Measurements from ENCODE around the gene CCNO. TPM values are rescaled to one million over a fixed set of nuclear protein-coding genes. Genes with fewer than 3 reads are reported as not detected.

The CCNO gene
- polyA plus RNA-seq (2011; rRNA removed), result not detected in 2 replicates
- not detected in 2 replicates for polyA minus RNA-seq (2011; rRNA and poly(A)+ RNA removed)

- H3K27me3 ChIP-seq (ENCODE audit: control insufficient read depth, insufficient read depth, low read length), result peaks cover 82% of the 10 kb centered on the region
- H3K27ac ChIP-seq (ENCODE audit: low read depth, low read length), result no peak within 1 kb of the TSS
- no peak for TF ChIP-seq CTCF (IDR thresholded peaks at IDR 0.05; ENCODE audit: low read depth, low read length)
- CTCF ChIA-PET, result no interaction called here
- H3K4me3 ChIP-seq (ENCODE audit: low read depth, low read length), result peak within 1 kb of the TSS; percentile 52
- H3K9me3 ChIP-seq (ENCODE audit: control insufficient read depth, insufficient read depth, low read length), result no peaks in the 10 kb centered on the region; the same call in 1 of the 2 replicates
- no peak for DNase-seq (ENCODE audit: low read depth, low spot score)
- POLR2A ChIA-PET, result no interaction called here
Observed at GRCh38 chr5:55232985-55233928, at the start of gene CCNO. Gene CCNO, minus strand, starts transcription at chr5:55233608. Its CDS starts 85 bp downstream, at chr5:55233523.

- Histone ChIP-seq H3K9me3 (ENCODE audit: control insufficient read depth, insufficient read depth, low read length) (no peaks in the 10 kb centered on the region), H3K27ac (ENCODE audit: low read depth, low read length) (no peak overlapping the region), H3K27me3 (ENCODE audit: control insufficient read depth, insufficient read depth, low read length) (no peaks in the 10 kb centered on the region), H3K4me3 (ENCODE audit: low read depth, low read length) (no peak overlapping the region)
- CTCF ChIA-PET, result interaction anchor here (0.6 kb wide), 1 partner anchor 14 kb away, joined by 5 read pairs; no protein-coding TSS in a partner anchor
- no peak for DNase-seq (ENCODE audit: low read depth, low spot score)
- POLR2A ChIA-PET, result interaction anchor here (0.9 kb wide), 1 partner anchor 297 kb away, joined by 6 read pairs; no protein-coding TSS in a partner anchor
- TF ChIP-seq CTCF (IDR thresholded peaks at IDR 0.05; ENCODE audit: low read depth, low read length), result no peak
Observed at GRCh38 chr5:55278778-55279177, 45.4 kb upstream of the CCNO start.

GRCh38 chr5:55276771-55277170 lies 43.4 kb upstream of the CCNO start:
- CTCF ChIA-PET, result no interaction called here
- Histone ChIP-seq H3K27ac (ENCODE audit: low read depth, low read length) (no peak overlapping the region), H3K27me3 (ENCODE audit: control insufficient read depth, insufficient read depth, low read length) (no peaks in the 10 kb centered on the region), H3K9me3 (ENCODE audit: control insufficient read depth, insufficient read depth, low read length) (no peaks in the 10 kb centered on the region), H3K4me3 (ENCODE audit: low read depth, low read length) (no peak overlapping the region)
- POLR2A ChIA-PET, result no interaction called here
- DNase-seq (ENCODE audit: low read depth, low spot score), result no peak
- no peak for TF ChIP-seq CTCF (IDR thresholded peaks at IDR 0.05; ENCODE audit: low read depth, low read length)

GRCh38 chr5:55258339-55258738 lies 24.9 kb upstream of the CCNO start:
- Histone ChIP-seq H3K27ac (ENCODE audit: low read depth, low read length) (no peak overlapping the region), H3K4me3 (ENCODE audit: low read depth, low read length) (no peak overlapping the region), H3K27me3 (ENCODE audit: control insufficient read depth, insufficient read depth, low read length) (no peaks in the 10 kb centered on the region), H3K9me3 (ENCODE audit: control insufficient read depth, insufficient read depth, low read length) (no peaks in the 10 kb centered on the region)
- ChIA-PET POLR2A (no interaction called here), CTCF (interaction anchor here (0.6 to 1.0 kb wide), 2 partner anchors 33 to 86 kb away, joined by 3 to 4 read pairs; no protein-coding TSS in a partner anchor)
- TF ChIP-seq CTCF (IDR thresholded peaks at IDR 0.05; ENCODE audit: low read depth, low read length), result no peak
- DNase-seq (ENCODE audit: low read depth, low spot score), result no peak

GRCh38 chr5:55254802-55255201 lies 21.4 kb upstream of the CCNO start:
- ChIA-PET CTCF (no interaction called here), POLR2A (no interaction called here)
- no peak for TF ChIP-seq CTCF (IDR thresholded peaks at IDR 0.05; ENCODE audit: low read depth, low read length)
- H3K4me3 ChIP-seq (ENCODE audit: low read depth, low read length), result no peak overlapping the region
- no peaks in the 10 kb centered on the region for H3K9me3 ChIP-seq (ENCODE audit: control insufficient read depth, insufficient read depth, low read length)
- H3K27me3 ChIP-seq (ENCODE audit: control insufficient read depth, insufficient read depth, low read length), result no peaks in the 10 kb centered on the region
- no peak for DNase-seq (ENCODE audit: low read depth, low spot score)
- H3K27ac ChIP-seq (ENCODE audit: low read depth, low read length), result no peak overlapping the region
